Transverse colon (tissue), 4 donors: ENCODE data around the gene C2CD4D.

ENCODE experiments used
- POLR2A ChIP-seq: fragments of 450-650 bp; IDR thresholded peaks from one replicate; pipeline ENCODE4 v1.6.1; 2016; ENCODE audit warnings: antibody characterized with exemption, mild to moderate bottlenecking, moderate library complexity
- POLR2AphosphoS5 ChIP-seq, 3 donors: sonication (generic); formaldehyde crosslinking; IDR thresholded peaks; one replicate each; pipeline ENCODE4 v1.6.1; 2016; ENCODE audit warnings: antibody characterized with exemption in 3 of 3
- TF ChIP-seq, protein P1 (sequence below), 5 experiments: fragments of 200-600 bp in 3 of 5; fragments of 450-650 bp in 2 of 5; sonication (generic) in 3 of 5; IDR thresholded peaks; 1 replicate in 2 of 5; 2 replicates in 3 of 5; pipeline ENCODE4 v1.5.1; 2016 to 2017; ENCODE audit warnings: antibody characterized with exemption in 5 of 5, inconsistent platforms in 3 of 5, mild to moderate bottlenecking in 2 of 5, moderate library complexity in 1 of 5

DNA sequence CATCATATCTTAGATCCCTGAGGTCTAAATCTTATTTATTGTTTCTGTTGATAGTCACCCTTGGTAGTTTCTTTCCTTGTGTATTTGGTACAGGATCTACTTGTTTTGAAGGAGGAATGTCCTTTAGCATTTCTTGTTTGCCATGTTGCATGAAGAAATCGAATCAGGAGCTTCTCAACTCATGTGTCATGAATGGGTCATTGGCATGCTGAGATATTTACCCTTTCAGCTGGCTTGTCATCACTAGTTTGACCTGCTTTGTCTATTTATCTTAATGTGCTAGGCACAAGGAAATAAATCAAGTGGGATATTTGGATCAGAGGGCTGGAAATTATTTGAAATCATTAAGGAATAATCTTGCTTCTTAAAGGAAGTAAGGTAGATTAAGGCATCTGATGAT is 45.9 kb upstream of the C2CD4D start:
- no peak for TF ChIP-seq POLR2AphosphoS5 (IDR thresholded peaks at IDR 0.05)
- TF ChIP-seq, protein P1, sequence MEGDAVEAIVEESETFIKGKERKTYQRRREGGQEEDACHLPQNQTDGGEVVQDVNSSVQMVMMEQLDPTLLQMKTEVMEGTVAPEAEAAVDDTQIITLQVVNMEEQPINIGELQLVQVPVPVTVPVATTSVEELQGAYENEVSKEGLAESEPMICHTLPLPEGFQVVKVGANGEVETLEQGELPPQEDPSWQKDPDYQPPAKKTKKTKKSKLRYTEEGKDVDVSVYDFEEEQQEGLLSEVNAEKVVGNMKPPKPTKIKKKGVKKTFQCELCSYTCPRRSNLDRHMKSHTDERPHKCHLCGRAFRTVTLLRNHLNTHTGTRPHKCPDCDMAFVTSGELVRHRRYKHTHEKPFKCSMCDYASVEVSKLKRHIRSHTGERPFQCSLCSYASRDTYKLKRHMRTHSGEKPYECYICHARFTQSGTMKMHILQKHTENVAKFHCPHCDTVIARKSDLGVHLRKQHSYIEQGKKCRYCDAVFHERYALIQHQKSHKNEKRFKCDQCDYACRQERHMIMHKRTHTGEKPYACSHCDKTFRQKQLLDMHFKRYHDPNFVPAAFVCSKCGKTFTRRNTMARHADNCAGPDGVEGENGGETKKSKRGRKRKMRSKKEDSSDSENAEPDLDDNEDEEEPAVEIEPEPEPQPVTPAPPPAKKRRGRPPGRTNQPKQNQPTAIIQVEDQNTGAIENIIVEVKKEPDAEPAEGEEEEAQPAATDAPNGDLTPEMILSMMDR (IDR thresholded peaks at IDR 0.05) = no peak
- no peak for TF ChIP-seq POLR2A
